Panc1 (cell line): ENCODE measurements around the gene CR2. TPM values are rescaled to one million over a fixed set of nuclear protein-coding genes. Genes with fewer than 3 reads are reported as not detected.

Experiments used
- ATAC-seq: fragments of 200-7000 bp; cut with Tn5 transposase; 2 replicates; pipeline ENCODE4 v1.9.1; 2020; ENCODE audit warnings: mild to moderate bottlenecking, moderate library complexity
- BruUV-seq: library from RNA; stranded (reverse); fragments of 400-500 nt; replicated peaks from 2 replicates; lab custom pipeline; 2021; lab: Mats Ljungman, UMichigan
- CTCF ChIA-PET: fragments of 300-600 bp; sonication (Branson Sonifier 250); formaldehyde crosslinking; loops from one replicate; lab custom pipeline; 2022; ENCODE audit warnings: antibody characterized with exemption; lab: Charles Lee
- POLR2A ChIA-PET: fragments of 300-600 bp; sonication (Branson Sonifier 250); formaldehyde crosslinking; loops from one replicate; lab custom pipeline; 2022; ENCODE audit warnings: antibody characterized with exemption; lab: Charles Lee
- DNase-seq: peaks from one replicate; pipeline ENCODE4 v3.0.0-alpha.2; 2010; ENCODE audit warnings: low read depth, low spot score
- H3K27ac ChIP-seq: 2 replicates; pipeline ENCODE4 v1.5.1; 2011; ENCODE audit warnings: mild to moderate bottlenecking, low read length, inconsistent platforms
- H3K27me3 ChIP-seq: fragments of 200-500 bp; sonication (Bioruptor generic); 2 replicates; pipeline ENCODE4 v1.6.0; 2014; ENCODE audit warnings: low read length, inconsistent platforms; ENCODE audit not compliant: control insufficient read depth, insufficient read depth
- H3K36me3 ChIP-seq: fragments of 200-500 bp; sonication (Bioruptor generic); 2 replicates; pipeline ENCODE4 v1.5.1; 2014; ENCODE audit warnings: inconsistent platforms, mild to moderate bottlenecking, low read length, moderate library complexity; ENCODE audit not compliant: control insufficient read depth, insufficient read depth
- H3K4me1 ChIP-seq: 2 replicates; pipeline ENCODE4 v1.5.1; 2011; ENCODE audit warnings: inconsistent platforms, mild to moderate bottlenecking, low read length, moderate library complexity; ENCODE audit not compliant: control insufficient read depth, insufficient read depth
- H3K4me3 ChIP-seq, 2 experiments: 2 replicates each; pipeline ENCODE4 v1.5.1; 2011 to 2012; ENCODE audit warnings: low read depth in 2 of 2, low read length in 2 of 2, mild to moderate bottlenecking in 2 of 2, inconsistent platforms in 1 of 2, moderate library complexity in 1 of 2
- H3K9me3 ChIP-seq: fragments of 200-500 bp; sonication (Bioruptor generic); 2 replicates; pipeline ENCODE4 v1.5.1; 2014; ENCODE audit warnings: low read depth, mild to moderate bottlenecking, inconsistent platforms, low read length, moderate library complexity; ENCODE audit not compliant: control insufficient read depth, insufficient read depth
- CTCF ChIP-seq: fragments of 450-650 bp; IDR thresholded peaks from 2 replicates; pipeline ENCODE4 v1.5.1; 2017; ENCODE audit warnings: mild to moderate bottlenecking
- POLR2AphosphoS5 ChIP-seq: IDR thresholded peaks from 2 replicates; pipeline ENCODE4 v1.6.1; 2012; ENCODE audit warnings: mild to moderate bottlenecking, low read depth, low read length, moderate library complexity
- REST ChIP-seq, 2 experiments: IDR thresholded peaks; 2 replicates each; pipeline ENCODE4 v1.6.1; 2011 to 2012; ENCODE audit warnings: low read depth in 2 of 2, control low read depth in 1 of 2, low read length in 1 of 2, mild to moderate bottlenecking in 1 of 2, moderate library complexity in 1 of 2; ENCODE audit not compliant: insufficient read depth in 1 of 2
- SIN3A ChIP-seq: IDR thresholded peaks from 2 replicates; pipeline ENCODE4 v1.6.1; 2012; ENCODE audit warnings: low read depth, mild to moderate bottlenecking, low read length, moderate library complexity, borderline replicate concordance; ENCODE audit not compliant: insufficient read depth
- TCF7L2 ChIP-seq: IDR thresholded peaks from 2 replicates; pipeline ENCODE4 v1.6.1; 2011; ENCODE audit warnings: mild to moderate bottlenecking, low read depth, low read length, inconsistent platforms
- in situ Hi-C: cut with HindIII; loops from 2 replicates; pipeline ENCODE4 v1.10.0; 2016; ENCODE audit warnings: low sequenced_read_pairs, low pct_unique_long_range_greater_than_20kb
- intact Hi-C: fragments of 100-400 bp; cut with micrococcal nuclease; formaldehyde crosslinking; loops from one replicate; pipeline ENCODE4 v1.10.0; 2022; ENCODE audit not compliant: unreplicated experiment
- total RNA-seq: library from RNA; stranded (reverse); gene quantifications from one replicate; pipeline ENCODE4 v1.2.1, GENCODE V29; 2021; ENCODE audit not compliant: unreplicated experiment

Gene CR2
- total RNA-seq, 1 experiment from 2014 or later, result 0.08 TPM

- peaks cover 45% of the 10 kb centered on the region for H3K27me3 ChIP-seq
- CTCF ChIA-PET, result interaction anchor here (0.6 kb wide), 1 partner anchor 15 kb away, joined by 11 read pairs; no protein-coding TSS in a partner anchor
- in situ Hi-C loops, result no loop called here
These were observed 1.1 kb downstream of the CR2 start for GRCh38 chr1:207455183-207455754.

GRCh38 chr1:207458414-207458813 lies 4.3 kb downstream of the CR2 start:
- H3K27me3 ChIP-seq, result peaks cover 30% of the 10 kb centered on the region
- no peak overlapping the region for H3K4me3 ChIP-seq
- H3K36me3 ChIP-seq, result no peaks in the 10 kb centered on the region
- ChIA-PET CTCF (no interaction called here), POLR2A (no interaction called here)
- H3K27ac ChIP-seq, result no peak overlapping the region
- H3K9me3 ChIP-seq, result no peaks in the 10 kb centered on the region
- DNase-seq, result no peak
- BruUV-seq, result no TSS peak
- no peaks in the 10 kb centered on the region for H3K4me1 ChIP-seq
- no peak for ATAC-seq
- intact Hi-C loops (no loop called here), in situ Hi-C loops (no loop called here)
- no peak for TF ChIP-seq CTCF
- no peak for TF ChIP-seq POLR2AphosphoS5
- no peak for TF ChIP-seq SIN3A
- no peak for TF ChIP-seq REST (IDR thresholded peaks at IDR 0.05; ENCODE audit: insufficient read depth in 1 of 2, low read depth in 2 of 2, low read length in 1 of 2)
- no peak for TF ChIP-seq TCF7L2

More at GRCh38 chr1:207455183-207455754, 1.1 kb downstream of the CR2 start:
- no peak for ATAC-seq
- no TSS peak for BruUV-seq
- Histone ChIP-seq H3K27ac (no peak overlapping the region), H3K9me3 (no peaks in the 10 kb centered on the region), H3K4me1 (no peaks in the 10 kb centered on the region), H3K36me3 (no peaks in the 10 kb centered on the region), H3K4me3 (no peak overlapping the region)
- no peak for TF ChIP-seq CTCF
- TF ChIP-seq REST (IDR thresholded peaks at IDR 0.05; ENCODE audit: insufficient read depth in 1 of 2, low read depth in 2 of 2, low read length in 1 of 2), result no peak
- TF ChIP-seq TCF7L2, result no peak
- TF ChIP-seq SIN3A, result no peak
- TF ChIP-seq POLR2AphosphoS5, result no peak
- DNase-seq, result no peak
- intact Hi-C loops, result no loop called here
- POLR2A ChIA-PET, result no interaction called here
